HG03469 (cell line): ENCODE data around the gene MANEAL.

ENCODE experiments used
- ATAC-seq: cut with Tn5 transposase; IDR thresholded peaks from one replicate; pipeline ENCODE4 v1.9.1; 2021; ENCODE audit warnings: mild to moderate bottlenecking, moderate library complexity, moderate number of reproducible peaks; ENCODE audit not compliant: unreplicated experiment

MANEAL gene

GRCh38 chr1:37778654-37779053 is 15.0 kb upstream of the MANEAL start:
- ATAC-seq: no peak

GRCh38 chr1:37782491-37782890 is 11.2 kb upstream of the MANEAL start:
- ATAC-seq: no peak

GRCh38 chr1:37792943-37793686 is 532 bp upstream of the MANEAL start:
- no peak for ATAC-seq

GRCh38 chr1:37794372-37795339 is 1.0 kb downstream of the MANEAL start:
- ATAC-seq: peak; percentile 21

GRCh38 chr1:37795340-37796125 is 1.9 kb downstream of the MANEAL start:
- no peak for ATAC-seq

GRCh38 chr1:37797750-37798345 is 4.2 kb downstream of the MANEAL start:
- ATAC-seq: no peak

GRCh38 chr1:37802439-37802838 is 8.8 kb downstream of the MANEAL start:
- no peak for ATAC-seq

GRCh38 chr1:37807220-37807554 is 13.5 kb downstream of the MANEAL start:
- no peak for ATAC-seq

- ATAC-seq: peak; percentile 61
Observed at GRCh38 chr1:37807555-37808368, 14.1 kb downstream of the MANEAL start, which contains the start of the genes C1orf122 and YRDC. Gene C1orf122, plus strand, starts transcription at chr1:37807790. Its CDS starts 615 bp downstream, at chr1:37808405. Gene YRDC, minus strand, starts transcription at chr1:37808208. Its CDS starts 28 bp downstream, at chr1:37808180.

- ATAC-seq: peak; percentile 20
Observed at GRCh38 chr1:37808369-37809319, 15.0 kb downstream of the MANEAL start.

- no peak for ATAC-seq
Observed at GRCh38 chr1:37809942-37810341, 16.3 kb downstream of the MANEAL start.

- ATAC-seq: no peak
Observed at GRCh38 chr1:37811027-37811655, 17.5 kb downstream of the MANEAL start.

GRCh38 chr1:37813529-37814145 is 20.0 kb downstream of the MANEAL start:
- ATAC-seq: no peak

GRCh38 chr1:37814252-37814651 is 20.6 kb downstream of the MANEAL start:
- no peak for ATAC-seq

- ATAC-seq: no peak
Observed at GRCh38 chr1:37817481-37817880, 23.8 kb downstream of the MANEAL start.

GRCh38 chr1:37821481-37821880 is 27.8 kb downstream of the MANEAL start:
- no peak for ATAC-seq

GRCh38 chr1:37822906-37823815 is 29.5 kb downstream of the MANEAL start:
- ATAC-seq: no peak
